Measurements from ENCODE around the gene AQP7. TPM values are rescaled to one million over a fixed set of nuclear protein-coding genes. Genes with fewer than 3 reads are reported as not detected.
A peak's percentile ranks its signal among the peaks of the same experiment; 100 is the strongest.
"Not testable (repeated sequence)": the region's sequence is repeated elsewhere in the genome, so short reads cannot be mapped to it uniquely, and the experiment has no call there.

Gene AQP7
- total RNA-seq, 2 experiments from 2014 or later, result 0.23 to 0.35 TPM

- CTCF ChIA-PET, result interaction anchor here (0.7 to 1.7 kb wide), 3 partner anchors 9 to 32 kb away, joined by 3 to 5 read pairs (median 3); no protein-coding TSS in a partner anchor
- Mint-ChIP-seq H3K36me3 (ENCODE audit: low read depth) (no peaks in the 10 kb centered on the region), H3K27me3 (peaks cover 2% of the 10 kb centered on the region), H3K9me3 (no peaks in the 10 kb centered on the region), H3K27ac (no peak overlapping the region), H3K4me3 (no peak overlapping the region), H3K4me1 (peaks cover 19% of the 10 kb centered on the region)
- no peak for DNase-seq
- POLR2A ChIA-PET, result no interaction called here
These were observed 4.7 kb upstream of the AQP7 start for GRCh38 chr9:33407061-33407460.

- no peak overlapping the region for H3K4me3 Mint-ChIP-seq
- POLR2A ChIA-PET, result interaction anchor here (0.6 kb wide), 1 partner anchor 224 kb away, joined by 6 read pairs; no protein-coding TSS in a partner anchor
- H3K4me1 Mint-ChIP-seq, result peaks cover 18% of the 10 kb centered on the region
- DNase-seq, result no peak
- peaks cover 2% of the 10 kb centered on the region for H3K27me3 Mint-ChIP-seq
- no peak overlapping the region for H3K27ac Mint-ChIP-seq
- CTCF ChIA-PET, result interaction anchor here (1.4 to 4.8 kb wide), 7 partner anchors 10 to 118 kb away, joined by 3 to 51 read pairs (median 7); no protein-coding TSS in a partner anchor
- no peaks in the 10 kb centered on the region for H3K9me3 Mint-ChIP-seq
- H3K36me3 Mint-ChIP-seq (ENCODE audit: low read depth), result no peaks in the 10 kb centered on the region
These were observed 2.5 kb upstream of the AQP7 start for GRCh38 chr9:33404788-33405362.

GRCh38 chr9:33403941-33404787 lies 1.8 kb upstream of the AQP7 start:
- DNase-seq, result no peak
- Mint-ChIP-seq H3K4me1 (peaks cover 18% of the 10 kb centered on the region), H3K9me3 (no peaks in the 10 kb centered on the region), H3K36me3 (ENCODE audit: low read depth) (no peaks in the 10 kb centered on the region), H3K4me3 (no peak overlapping the region), H3K27me3 (peaks cover 2% of the 10 kb centered on the region), H3K27ac (peak overlapping the region; percentile 47)
- CTCF ChIA-PET, result interaction anchor here (0.8 to 4.8 kb wide), 11 partner anchors 11 to 117 kb away, joined by 3 to 51 read pairs (median 5); partner anchors contain the start of gene AQP3
- POLR2A ChIA-PET, result no interaction called here

- H3K36me3 Mint-ChIP-seq (ENCODE audit: low read depth); H3K27me3 Mint-ChIP-seq; POLR2A ChIA-PET; H3K9me3 Mint-ChIP-seq; DNase-seq; H3K27ac Mint-ChIP-seq; H3K4me3 Mint-ChIP-seq: not testable (repeated sequence)
- peaks cover 18% of the 10 kb centered on the region for H3K4me1 Mint-ChIP-seq
- CTCF ChIA-PET, result interaction anchor here (4.8 kb wide), 1 partner anchor 13 kb away, joined by 51 read pairs; no protein-coding TSS in a partner anchor
These were observed 559 bp downstream of the AQP7 start for GRCh38 chr9:33401809-33402208.

GRCh38 chr9:33399047-33399446 lies 3.3 kb downstream of the AQP7 start:
- H3K36me3 Mint-ChIP-seq (ENCODE audit: low read depth); DNase-seq; H3K27me3 Mint-ChIP-seq; POLR2A ChIA-PET; H3K9me3 Mint-ChIP-seq; H3K4me3 Mint-ChIP-seq; H3K27ac Mint-ChIP-seq; H3K4me1 Mint-ChIP-seq: not testable (repeated sequence)
- CTCF ChIA-PET, result interaction anchor here (0.8 to 1.1 kb wide), 3 partner anchors 17 to 68 kb away, joined by 3 to 8 read pairs (median 3); partner anchors contain the start of gene AQP3

GRCh38 chr9:33397801-33398200 lies 4.6 kb downstream of the AQP7 start:
- H3K9me3 Mint-ChIP-seq; DNase-seq; H3K27me3 Mint-ChIP-seq; H3K27ac Mint-ChIP-seq; H3K4me3 Mint-ChIP-seq; H3K36me3 Mint-ChIP-seq (ENCODE audit: low read depth); H3K4me1 Mint-ChIP-seq; POLR2A ChIA-PET: not testable (repeated sequence)
- CTCF ChIA-PET, result interaction anchor here (1.1 kb wide), 1 partner anchor 69 kb away, joined by 3 read pairs; no protein-coding TSS in a partner anchor

- H3K4me1 Mint-ChIP-seq, result not testable (repeated sequence)
- CTCF ChIA-PET, result interaction anchor here (1.0 kb wide), 1 partner anchor 20 kb away, joined by 3 read pairs; no protein-coding TSS in a partner anchor
These were observed 7.0 kb downstream of the AQP7 start for GRCh38 chr9:33395159-33395879.

GRCh38 chr9:33393986-33394385 lies 8.4 kb downstream of the AQP7 start:
- POLR2A ChIA-PET; H3K4me1 Mint-ChIP-seq; CTCF ChIA-PET; H3K9me3 Mint-ChIP-seq; H3K36me3 Mint-ChIP-seq (ENCODE audit: low read depth); H3K27me3 Mint-ChIP-seq; H3K27ac Mint-ChIP-seq; DNase-seq; H3K4me3 Mint-ChIP-seq: not testable (repeated sequence)

More at GRCh38 chr9:33395159-33395879, 7.0 kb downstream of the AQP7 start:
- H3K27me3 Mint-ChIP-seq; H3K27ac Mint-ChIP-seq; DNase-seq; H3K36me3 Mint-ChIP-seq (ENCODE audit: low read depth); H3K4me3 Mint-ChIP-seq; H3K9me3 Mint-ChIP-seq; POLR2A ChIA-PET: not testable (repeated sequence)

GRCh38 chr9:33393581-33393980 lies 8.8 kb downstream of the AQP7 start:
- H3K36me3 Mint-ChIP-seq (ENCODE audit: low read depth), result no peaks in the 10 kb centered on the region
- peaks cover 5% of the 10 kb centered on the region for H3K27me3 Mint-ChIP-seq
- CTCF ChIA-PET, result no interaction called here

GRCh38 chr9:33392591-33393021 lies 9.8 kb downstream of the AQP7 start:
- CTCF ChIA-PET, result interaction anchor here (1.2 kb wide), 1 partner anchor 13 kb away, joined by 3 read pairs; no protein-coding TSS in a partner anchor
- H3K27ac Mint-ChIP-seq; H3K9me3 Mint-ChIP-seq; POLR2A ChIA-PET; H3K4me3 Mint-ChIP-seq; DNase-seq; H3K4me1 Mint-ChIP-seq; H3K36me3 Mint-ChIP-seq (ENCODE audit: low read depth); H3K27me3 Mint-ChIP-seq: not testable (repeated sequence)

More at GRCh38 chr9:33393581-33393980, 8.8 kb downstream of the AQP7 start:
- no peak for DNase-seq
- H3K4me3 Mint-ChIP-seq, result no peak overlapping the region
- no peaks in the 10 kb centered on the region for H3K4me1 Mint-ChIP-seq
- no peaks in the 10 kb centered on the region for H3K9me3 Mint-ChIP-seq
- H3K27ac Mint-ChIP-seq, result no peak overlapping the region
- POLR2A ChIA-PET, result no interaction called here

- H3K27ac Mint-ChIP-seq; H3K4me1 Mint-ChIP-seq; H3K4me3 Mint-ChIP-seq; H3K9me3 Mint-ChIP-seq; H3K27me3 Mint-ChIP-seq; DNase-seq; POLR2A ChIA-PET; H3K36me3 Mint-ChIP-seq (ENCODE audit: low read depth): not testable (repeated sequence)
- CTCF ChIA-PET, result interaction anchor here (1.2 kb wide), 1 partner anchor 25 kb away, joined by 3 read pairs; no protein-coding TSS in a partner anchor
These were observed 11.1 kb downstream of the AQP7 start for GRCh38 chr9:33391111-33391771.
